Measurements from ENCODE around the gene IFITM2. TPM values are rescaled to one million over a fixed set of nuclear protein-coding genes. Genes with fewer than 3 reads are reported as not detected.
A peak's percentile ranks its signal among the peaks of the same experiment; 100 is the strongest.
"Not testable (repeated sequence)": the region's sequence is repeated elsewhere in the genome, so short reads cannot be mapped to it uniquely, and the experiment has no call there.

The IFITM2 gene
- polyA plus RNA-seq, 1 experiment = 219 TPM

GRCh38 chr11:284105-285020 lies 23.3 kb upstream of the IFITM2 start:
- peaks cover 56% of the 10 kb centered on the region for H3K27me3 ChIP-seq (ENCODE audit: control insufficient read depth, insufficient read depth, low read length)
- H3K4me3 ChIP-seq (ENCODE audit: low read depth, low read length) = no peak overlapping the region
- no peak overlapping the region for H3K27ac ChIP-seq (ENCODE audit: low read depth, low read length)
- no peak for TF ChIP-seq CTCF (IDR thresholded peaks at IDR 0.05; ENCODE audit: low read depth, low read length)
- DNase-seq (ENCODE audit: low read depth, low spot score) = no peak
- no peaks in the 10 kb centered on the region; the same call in 1 of the 2 replicates for H3K9me3 ChIP-seq (ENCODE audit: control insufficient read depth, insufficient read depth, low read length)
- POLR2A ChIA-PET = interaction anchor here (0.6 kb wide), 1 partner anchor 20 kb away, joined by 4 read pairs; no protein-coding TSS in a partner anchor
- CTCF ChIA-PET = no interaction called here

DNA sequence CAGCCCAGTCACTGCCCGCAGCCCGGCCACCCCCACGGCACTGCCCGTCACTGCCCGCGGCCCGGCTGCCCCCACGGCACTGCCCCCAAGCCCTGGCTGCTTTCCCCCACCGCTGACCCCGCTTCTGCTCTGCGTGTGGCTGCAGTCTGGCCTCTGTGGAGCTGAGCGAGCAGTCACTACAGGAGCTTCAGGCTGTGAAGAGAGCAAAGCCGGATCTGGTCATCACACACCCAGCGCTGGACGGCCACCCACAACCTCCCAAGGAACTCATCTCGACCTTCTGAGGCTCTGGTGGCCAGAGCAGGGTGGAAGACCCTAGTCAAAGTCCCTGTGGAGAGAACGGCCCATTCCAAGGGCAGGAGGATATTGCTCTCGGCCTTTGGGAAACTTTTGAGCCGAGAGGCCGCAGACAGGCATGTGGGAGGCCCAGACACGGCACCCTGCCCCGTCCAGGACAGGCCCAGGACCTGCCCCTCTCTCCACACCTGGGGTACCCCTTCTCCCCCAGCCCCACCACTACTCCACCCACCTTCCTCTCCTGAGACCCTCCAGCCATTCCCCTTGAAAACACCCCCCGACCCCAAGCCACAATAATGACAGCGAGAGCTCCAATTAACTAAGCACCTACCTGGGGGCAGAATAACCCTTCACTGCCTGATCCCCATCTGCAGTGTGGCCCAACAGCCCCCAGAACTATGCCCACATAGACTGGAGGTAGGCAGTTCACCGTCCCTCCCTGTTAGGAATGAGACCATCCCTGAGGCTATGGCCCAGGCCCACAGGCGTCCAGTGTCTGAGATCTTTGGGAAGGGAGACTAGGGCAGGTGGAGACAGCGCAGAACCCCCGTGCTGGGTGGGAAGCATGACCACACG lies 22.4 kb upstream of the IFITM2 start:
- Histone ChIP-seq H3K27ac (ENCODE audit: low read depth, low read length) (no peak overlapping the region), H3K9me3 (ENCODE audit: control insufficient read depth, insufficient read depth, low read length) (no peaks in the 10 kb centered on the region; the same call in 1 of the 2 replicates), H3K27me3 (ENCODE audit: control insufficient read depth, insufficient read depth, low read length) (peaks cover 50% of the 10 kb centered on the region), H3K4me3 (ENCODE audit: low read depth, low read length) (no peak overlapping the region)
- no peak for TF ChIP-seq CTCF (IDR thresholded peaks at IDR 0.05; ENCODE audit: low read depth, low read length)
- ChIA-PET POLR2A (no interaction called here), CTCF (no interaction called here)
- DNase-seq (ENCODE audit: low read depth, low spot score) = no peak

GRCh38 chr11:285894-286220 lies 21.8 kb upstream of the IFITM2 start:
- no peak overlapping the region for H3K4me3 ChIP-seq (ENCODE audit: low read depth, low read length)
- CTCF ChIA-PET = no interaction called here
- TF ChIP-seq CTCF (IDR thresholded peaks at IDR 0.05; ENCODE audit: low read depth, low read length) = no peak
- no peak for DNase-seq (ENCODE audit: low read depth, low spot score)
- POLR2A ChIA-PET = no interaction called here
- peaks cover 47% of the 10 kb centered on the region for H3K27me3 ChIP-seq (ENCODE audit: control insufficient read depth, insufficient read depth, low read length)
- no peaks in the 10 kb centered on the region; the same call in 1 of the 2 replicates for H3K9me3 ChIP-seq (ENCODE audit: control insufficient read depth, insufficient read depth, low read length)
- no peak overlapping the region for H3K27ac ChIP-seq (ENCODE audit: low read depth, low read length)

GRCh38 chr11:286977-287820 lies 20.4 kb upstream of the IFITM2 start:
- H3K4me3 ChIP-seq (ENCODE audit: low read depth, low read length); CTCF ChIA-PET; H3K27ac ChIP-seq (ENCODE audit: low read depth, low read length); POLR2A ChIA-PET; H3K9me3 ChIP-seq (ENCODE audit: control insufficient read depth, insufficient read depth, low read length); DNase-seq (ENCODE audit: low read depth, low spot score): not testable (repeated sequence)
- H3K27me3 ChIP-seq (ENCODE audit: control insufficient read depth, insufficient read depth, low read length) = peaks cover 33% of the 10 kb centered on the region

DNA sequence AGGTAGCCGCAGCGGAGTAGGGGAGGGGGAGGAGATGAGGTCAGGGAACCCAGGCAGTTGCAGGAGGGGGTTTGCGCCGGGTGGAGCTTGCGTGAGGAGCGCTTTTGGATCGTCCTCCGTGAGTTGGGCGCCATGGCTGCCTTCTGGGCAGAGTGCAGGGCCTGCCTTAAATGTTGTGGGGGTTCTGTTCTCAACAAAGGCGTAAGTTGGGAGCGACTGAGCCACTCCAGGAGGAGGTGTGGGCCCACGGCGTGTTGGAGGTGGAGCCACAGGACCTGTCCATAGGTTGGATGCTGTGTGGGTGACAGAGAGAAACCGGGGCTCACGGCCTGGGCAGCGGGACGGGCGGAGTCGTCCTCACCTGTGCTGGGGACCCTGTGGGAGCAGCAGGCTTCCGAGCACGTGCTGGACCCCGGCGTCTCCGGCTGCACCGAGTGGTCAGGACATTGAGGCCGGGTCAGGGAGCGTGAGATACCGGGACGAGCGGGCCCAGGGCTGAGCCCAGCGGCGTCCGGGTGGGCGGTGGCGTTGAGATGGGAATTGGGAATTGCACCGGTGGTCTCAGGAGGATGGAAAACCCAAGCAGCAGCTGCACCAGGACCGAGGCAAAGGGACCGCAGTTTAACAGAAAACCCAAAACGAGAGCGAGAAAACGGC lies 19.7 kb upstream of the IFITM2 start:
- Histone ChIP-seq H3K4me3 (ENCODE audit: low read depth, low read length) (peak overlapping the region; percentile 57), H3K27me3 (ENCODE audit: control insufficient read depth, insufficient read depth, low read length) (peaks cover 26% of the 10 kb centered on the region), H3K9me3 (ENCODE audit: control insufficient read depth, insufficient read depth, low read length) (no peaks in the 10 kb centered on the region; the same call in 1 of the 2 replicates), H3K27ac (ENCODE audit: low read depth, low read length) (no peak overlapping the region)
- POLR2A ChIA-PET = no interaction called here
- no peak for TF ChIP-seq CTCF (IDR thresholded peaks at IDR 0.05; ENCODE audit: low read depth, low read length)
- DNase-seq (ENCODE audit: low read depth, low spot score) = no peak
- CTCF ChIA-PET = no interaction called here
